Suprapubic skin (tissue), 4 donors: Measurements from ENCODE around the gene TTBK2. TPM values are rescaled to one million over a fixed set of nuclear protein-coding genes. Genes with fewer than 3 reads are reported as not detected.
"Not testable (repeated sequence)": the region's sequence is repeated elsewhere in the genome, so short reads cannot be mapped to it uniquely, and the experiment has no call there.

ENCODE experiments used
- DNase-seq, 2 donors: peaks; one replicate each; pipeline ENCODE4 v3.0.0-alpha.2; 2019; ENCODE audit warnings: low spot score in 2 of 2
- H3K27ac ChIP-seq: fragments of 200-600 bp; sonication (generic); one replicate; pipeline ENCODE4 v1.5.1; 2019
- H3K27me3 ChIP-seq: fragments of 200-600 bp; sonication (generic); one replicate; pipeline ENCODE4 v1.5.1; 2019
- H3K36me3 ChIP-seq: fragments of 200-600 bp; sonication (generic); one replicate; pipeline ENCODE4 v1.5.1; 2019
- H3K4me1 ChIP-seq: fragments of 200-600 bp; sonication (generic); one replicate; pipeline ENCODE4 v1.5.1; 2019
- H3K4me3 ChIP-seq: fragments of 200-600 bp; sonication (generic); one replicate; pipeline ENCODE4 v1.5.1; 2019; ENCODE audit warnings: mild to moderate bottlenecking
- H3K9me3 ChIP-seq: fragments of 200-600 bp; sonication (generic); one replicate; pipeline ENCODE4 v1.5.1; 2019
- CTCF ChIP-seq, 2 donors: fragments of 200-600 bp in 1 of 2; fragments of 450-650 bp in 1 of 2; sonication (generic) in 1 of 2; IDR thresholded peaks; one replicate each; pipeline ENCODE4 v1.5.1; 2016 to 2019; ENCODE audit warnings: antibody characterized with exemption in 2 of 2, mild to moderate bottlenecking in 1 of 2, moderate library complexity in 1 of 2
- EP300 ChIP-seq: sonication (generic); formaldehyde crosslinking; IDR thresholded peaks from one replicate; pipeline ENCODE4 v1.6.1; 2017; ENCODE audit warnings: antibody characterized with exemption
- POLR2A ChIP-seq, 2 donors: fragments of 450-650 bp; IDR thresholded peaks; one replicate each; pipeline ENCODE4 v1.6.1; 2017; ENCODE audit warnings: antibody characterized with exemption in 2 of 2, mild to moderate bottlenecking in 2 of 2, moderate library complexity in 2 of 2
- POLR2AphosphoS5 ChIP-seq, 3 donors: sonication (generic); formaldehyde crosslinking; IDR thresholded peaks; one replicate each; pipeline ENCODE4 v1.6.1; 2017; ENCODE audit warnings: antibody characterized with exemption in 3 of 3
- WGBS: methylation state at CpG from one replicate; pipeline ENCODE4 v1.1.5; 2018; 5-methylcytosine and 5-hydroxymethylcytosine counted together
- total RNA-seq, 4 donors: library from RNA; depleted of rRNA; stranded (reverse); fragments of >200 nt; gene quantifications; one replicate each; pipeline ENCODE4 v1.1.0, GENCODE V29; 2016

TTBK2 gene
- total RNA-seq, 4 donors from 2014 or later: 10.5 to 20.6 (median 14.8) TPM

DNA sequence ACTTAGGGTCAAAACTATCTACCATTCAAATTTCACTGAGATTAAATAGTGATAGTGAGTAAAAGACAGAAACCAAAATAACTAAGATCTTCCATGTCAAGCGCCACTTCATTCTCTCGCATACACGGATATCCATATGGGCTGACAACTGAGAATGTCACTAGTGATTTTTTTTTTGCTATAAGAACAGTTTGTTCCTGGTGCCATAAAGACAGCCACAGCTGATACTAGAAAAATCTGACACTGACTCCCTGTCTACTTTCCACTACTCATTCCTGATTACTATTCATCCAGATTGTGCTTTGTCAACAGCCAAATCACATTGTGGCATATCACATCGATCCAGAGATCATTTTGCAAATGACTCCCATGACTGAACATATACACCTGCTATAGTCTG lies 137.9 kb downstream of the TTBK2 start:
- 99% methylated on average over 4 of the region's 4 CpGs for WGBS
- TF ChIP-seq EP300 (no peak), POLR2AphosphoS5 (IDR thresholded peaks at IDR 0.05) (no peak), CTCF (IDR thresholded peaks at IDR 0.05) (no peak), POLR2A (IDR thresholded peaks at IDR 0.05) (no peak)
- peaks cover 13% of the 10 kb centered on the region for H3K36me3 ChIP-seq
- no peak overlapping the region for H3K27ac ChIP-seq
- DNase-seq: no peak
- H3K9me3 ChIP-seq: no peaks in the 10 kb centered on the region
- no peak overlapping the region for H3K4me3 ChIP-seq
- H3K27me3 ChIP-seq: no peaks in the 10 kb centered on the region
- no peaks in the 10 kb centered on the region for H3K4me1 ChIP-seq

GRCh38 chr15:42775416-42775815 lies 145.2 kb downstream of the TTBK2 start:
- Histone ChIP-seq H3K9me3 (no peaks in the 10 kb centered on the region), H3K36me3 (peaks cover 22% of the 10 kb centered on the region), H3K4me1 (peaks cover 6% of the 10 kb centered on the region), H3K27me3 (no peaks in the 10 kb centered on the region), H3K4me3 (no peak overlapping the region), H3K27ac (no peak overlapping the region)
- TF ChIP-seq CTCF (IDR thresholded peaks at IDR 0.05) (no peak), EP300 (no peak), POLR2AphosphoS5 (IDR thresholded peaks at IDR 0.05) (no peak), POLR2A (IDR thresholded peaks at IDR 0.05) (no peak)
- 61% methylated on average over 2 of the region's 2 CpGs for WGBS
- no peak for DNase-seq

DNA sequence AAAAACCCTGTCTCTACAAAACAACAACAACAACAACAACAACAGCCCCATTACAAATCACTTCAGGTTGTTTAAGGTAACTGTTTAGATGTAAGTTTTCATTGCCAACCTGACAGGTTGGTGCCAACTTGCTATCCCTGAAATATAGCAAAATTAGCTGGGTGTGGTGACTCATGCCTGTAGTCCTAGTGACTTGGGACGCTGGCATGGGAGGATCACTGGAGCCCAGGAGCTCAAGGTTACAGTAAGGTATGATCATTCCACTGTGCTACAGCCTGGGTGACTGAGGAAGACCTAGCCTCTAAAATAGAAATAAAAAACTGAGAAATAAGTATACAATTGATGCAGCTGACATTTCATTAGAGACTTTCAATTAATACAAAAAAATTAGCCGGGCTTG lies 147.7 kb downstream of the TTBK2 start:
- 75% methylated on average over 2 of the region's 2 CpGs for WGBS
- Histone ChIP-seq H3K9me3 (no peaks in the 10 kb centered on the region), H3K4me3 (no peak overlapping the region), H3K36me3 (peaks cover 22% of the 10 kb centered on the region), H3K27me3 (no peaks in the 10 kb centered on the region), H3K4me1 (peaks cover 6% of the 10 kb centered on the region), H3K27ac (no peak overlapping the region)
- no peak for DNase-seq
- TF ChIP-seq POLR2AphosphoS5 (IDR thresholded peaks at IDR 0.05) (no peak), POLR2A (IDR thresholded peaks at IDR 0.05) (no peak), EP300 (no peak), CTCF (IDR thresholded peaks at IDR 0.05) (no peak)

- DNase-seq: no peak
- Histone ChIP-seq H3K4me1 (peaks cover 6% of the 10 kb centered on the region), H3K4me3 (no peak overlapping the region), H3K27me3 (no peaks in the 10 kb centered on the region), H3K36me3 (peaks cover 22% of the 10 kb centered on the region), H3K9me3 (no peaks in the 10 kb centered on the region), H3K27ac (no peak overlapping the region)
- WGBS: 36% methylated on average over 2 of the region's 2 CpGs
- no peak for TF ChIP-seq POLR2A (IDR thresholded peaks at IDR 0.05)
- no peak for TF ChIP-seq CTCF (IDR thresholded peaks at IDR 0.05)
- no peak for TF ChIP-seq POLR2AphosphoS5 (IDR thresholded peaks at IDR 0.05)
- no peak for TF ChIP-seq EP300
These were observed 148.4 kb downstream of the TTBK2 start for GRCh38 chr15:42772144-42772543.

GRCh38 chr15:42766109-42766508 lies 154.5 kb downstream of the TTBK2 start:
- not testable (repeated sequence) for H3K27ac ChIP-seq, H3K36me3 ChIP-seq, H3K9me3 ChIP-seq, H3K4me1 ChIP-seq, H3K27me3 ChIP-seq, DNase-seq, H3K4me3 ChIP-seq
- WGBS: 83% methylated on average over 4 of the region's 4 CpGs

- not testable (repeated sequence) for H3K4me3 ChIP-seq, H3K27ac ChIP-seq, DNase-seq, H3K4me1 ChIP-seq, H3K36me3 ChIP-seq, H3K27me3 ChIP-seq
- WGBS: 91% methylated on average over 13 of the region's 16 CpGs
- peaks cover 11% of the 10 kb centered on the region for H3K9me3 ChIP-seq
These were observed 156.3 kb downstream of the TTBK2 start for GRCh38 chr15:42764154-42764731.

- 97% methylated on average over 2 of the region's 2 CpGs for WGBS
- not testable (repeated sequence) for H3K4me1 ChIP-seq, H3K36me3 ChIP-seq, DNase-seq, H3K27me3 ChIP-seq, H3K4me3 ChIP-seq, H3K27ac ChIP-seq
- H3K9me3 ChIP-seq: peaks cover 11% of the 10 kb centered on the region
These were observed 158.8 kb downstream of the TTBK2 start for GRCh38 chr15:42761813-42762212.
